Left lung (tissue), 10 donors: Measurements from ENCODE around the gene CCDC102A. TPM values are rescaled to one million over a fixed set of nuclear protein-coding genes. Genes with fewer than 3 reads are reported as not detected.

Experiments
- ATAC-seq: fragments of 200-7000 bp; cut with Tn5 transposase; one replicate; pipeline ENCODE4 v1.9.1; 2020; ENCODE audit warnings: moderate library complexity
- DNase-seq, 4 donors: peaks; one replicate each; pipeline ENCODE4 v3.0.0-alpha.2; 2013 to 2020
- H3K27ac ChIP-seq, 2 donors: fragments of 200-600 bp; sonication (generic) in 1 of 2; one replicate each; pipeline versions ENCODE4 v1.5.0 to v1.8.0; 2020 to 2021
- H3K27me3 ChIP-seq, 2 donors: fragments of 200-600 bp; sonication (generic) in 1 of 2; one replicate each; pipeline versions ENCODE4 v1.5.0 to v1.8.0; 2020 to 2021
- H3K36me3 ChIP-seq, 2 donors: fragments of 200-600 bp; sonication (generic) in 1 of 2; one replicate each; pipeline versions ENCODE4 v1.5.0 to v1.8.0; 2020 to 2021
- H3K4me1 ChIP-seq, 2 donors: fragments of 200-600 bp; one replicate each; pipeline ENCODE4 v1.8.0; 2021
- H3K4me3 ChIP-seq, 2 donors: fragments of 200-600 bp; sonication (generic) in 1 of 2; one replicate each; pipeline versions ENCODE4 v1.5.0 to v1.8.0; 2020 to 2021; ENCODE audit warnings: mild to moderate bottlenecking in 1 of 2
- H3K9me3 ChIP-seq, 2 donors: fragments of 200-600 bp; sonication (generic) in 1 of 2; one replicate each; pipeline versions ENCODE4 v1.5.0 to v1.8.0; 2020 to 2021
- intact Hi-C, 2 donors: fragments of 100-400 bp; cut with DNase I; formaldehyde crosslinking; loops; one replicate each; pipeline versions ENCODE4 v1.11.2 to v1.14.2; 2022
- polyA plus RNA-seq, 6 donors: library from polyadenylated mRNA; unstranded; fragments of 120-200 nt; gene quantifications; one replicate each; pipeline ENCODE4 v1.2.1, GENCODE V29; 2013; ENCODE audit not compliant: insufficient read length in 6 of 6
- total RNA-seq, 2 donors: library from RNA; stranded (reverse); fragmentation: NEBNext Ultra II Directional; extraction: Animal tissue kit (Norgen Biotek cat#: 25700); gene quantifications; one replicate each; pipeline ENCODE4 v1.2.1, GENCODE V29; 2021
- TF ChIP-seq, protein P1 (sequence below), 2 donors: fragments of 200-600 bp; sonication (generic) in 1 of 2; IDR thresholded peaks; one replicate each; pipeline versions ENCODE4 v1.5.0 to v1.8.0; 2021; ENCODE audit warnings: antibody characterized with exemption in 2 of 2
- donor health status: DM: no; HTN: yes; CAD: no.
- donor health status: DM: no; HTN: no; CAD: no.

The CCDC102A gene
- total and polyA plus RNA-seq, 8 donors, result 5.2 to 18.4 (median 13.0) TPM

GRCh38 chr16:57528499-57529390 is 7.6 kb downstream of the CCDC102A start:
- Histone ChIP-seq H3K9me3 (no peaks in the 10 kb centered on the region), H3K4me3 (no peak overlapping the region), H3K27me3 (peaks cover 0 to 22% of the 10 kb centered on the region in 2 donors), H3K4me1 (peaks cover 5 to 39% of the 10 kb centered on the region in 2 donors), H3K27ac (no peak overlapping the region), H3K36me3 (no peaks in the 10 kb centered on the region)
- DNase-seq, result peak in 2 of 4 donors; percentile 32 to 66
- TF ChIP-seq, protein P1, sequence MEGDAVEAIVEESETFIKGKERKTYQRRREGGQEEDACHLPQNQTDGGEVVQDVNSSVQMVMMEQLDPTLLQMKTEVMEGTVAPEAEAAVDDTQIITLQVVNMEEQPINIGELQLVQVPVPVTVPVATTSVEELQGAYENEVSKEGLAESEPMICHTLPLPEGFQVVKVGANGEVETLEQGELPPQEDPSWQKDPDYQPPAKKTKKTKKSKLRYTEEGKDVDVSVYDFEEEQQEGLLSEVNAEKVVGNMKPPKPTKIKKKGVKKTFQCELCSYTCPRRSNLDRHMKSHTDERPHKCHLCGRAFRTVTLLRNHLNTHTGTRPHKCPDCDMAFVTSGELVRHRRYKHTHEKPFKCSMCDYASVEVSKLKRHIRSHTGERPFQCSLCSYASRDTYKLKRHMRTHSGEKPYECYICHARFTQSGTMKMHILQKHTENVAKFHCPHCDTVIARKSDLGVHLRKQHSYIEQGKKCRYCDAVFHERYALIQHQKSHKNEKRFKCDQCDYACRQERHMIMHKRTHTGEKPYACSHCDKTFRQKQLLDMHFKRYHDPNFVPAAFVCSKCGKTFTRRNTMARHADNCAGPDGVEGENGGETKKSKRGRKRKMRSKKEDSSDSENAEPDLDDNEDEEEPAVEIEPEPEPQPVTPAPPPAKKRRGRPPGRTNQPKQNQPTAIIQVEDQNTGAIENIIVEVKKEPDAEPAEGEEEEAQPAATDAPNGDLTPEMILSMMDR (IDR thresholded peaks at IDR 0.05), result no peak
- intact Hi-C loops, result loop anchor here in 1 of 2 donors (10.0 kb wide), 1 partner anchor 214 kb away; no protein-coding TSS in a partner anchor
- ATAC-seq, result no peak

DNA sequence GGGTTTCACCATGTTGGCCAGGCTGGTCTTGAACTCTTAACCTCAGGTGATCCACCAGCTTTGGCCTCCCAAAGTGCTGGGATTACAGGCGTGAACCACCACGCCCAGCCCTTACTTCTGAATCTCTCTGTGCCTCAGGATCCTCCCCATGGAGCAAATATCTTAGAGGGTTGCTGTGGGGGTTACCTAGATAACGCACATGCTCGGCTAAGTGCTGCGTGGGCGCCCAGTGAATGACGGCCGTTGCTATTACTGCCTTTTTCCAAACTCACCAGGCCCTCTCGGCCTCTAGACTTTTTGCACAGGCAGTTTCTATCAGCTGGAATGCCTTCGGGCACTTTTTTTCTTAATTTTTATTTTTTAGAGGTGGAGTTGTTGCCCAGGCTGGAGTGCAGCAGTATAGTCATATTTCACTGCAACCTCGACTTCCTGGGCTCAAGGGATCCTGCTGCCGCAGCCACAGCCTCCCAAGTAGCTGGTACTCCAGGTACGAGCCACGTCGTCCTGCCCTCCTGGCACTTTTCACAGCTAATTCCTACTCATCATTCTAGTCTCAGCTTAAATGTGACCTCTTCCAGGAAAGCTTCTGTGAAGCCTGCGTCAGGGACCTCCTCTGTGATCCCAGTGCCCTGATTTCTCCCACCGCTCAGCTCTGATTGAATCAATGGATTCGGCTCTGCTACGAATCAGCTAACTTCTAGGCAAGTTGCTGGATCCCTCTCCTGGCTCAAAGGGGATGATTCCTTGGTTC is 8.6 kb downstream of the CCDC102A start:
- no peaks in the 10 kb centered on the region for H3K36me3 ChIP-seq
- peaks cover 0 to 19% of the 10 kb centered on the region in 2 donors for H3K27me3 ChIP-seq
- DNase-seq (peak in 1 of 4 donors; percentile 43), ATAC-seq (no peak)
- intact Hi-C loops, result loop anchor here in 1 of 2 donors (10.0 kb wide), 1 partner anchor 213 kb away; no protein-coding TSS in a partner anchor
- no peak overlapping the region for H3K4me3 ChIP-seq
- H3K9me3 ChIP-seq, result no peaks in the 10 kb centered on the region
- H3K27ac ChIP-seq, result no peak overlapping the region
- TF ChIP-seq, protein P1 (IDR thresholded peaks at IDR 0.05), result no peak
- peaks cover 1 to 31% of the 10 kb centered on the region in 2 donors for H3K4me1 ChIP-seq

DNA sequence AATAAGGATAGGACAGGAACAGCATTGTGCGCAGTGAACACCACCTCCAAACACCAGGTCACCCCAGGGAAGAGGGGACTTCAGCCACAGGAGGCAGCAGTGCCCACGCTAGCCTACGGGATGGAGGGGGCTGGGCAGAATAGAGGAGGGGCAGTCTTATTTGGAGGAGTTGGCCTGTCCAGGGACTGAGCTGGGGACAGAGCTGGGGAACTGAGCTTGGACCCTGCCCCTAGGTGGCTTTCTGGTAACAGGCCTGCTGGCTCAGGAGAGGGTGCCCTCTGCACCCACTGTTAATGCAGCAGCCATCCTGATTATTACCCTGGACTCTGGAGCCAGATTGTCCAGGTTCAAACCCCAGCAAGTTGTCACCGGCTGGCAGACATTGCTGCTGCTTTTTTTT is 9.3 kb downstream of the CCDC102A start:
- intact Hi-C loops, result loop anchor here in 1 of 2 donors (10.0 kb wide), 1 partner anchor 212 kb away; no protein-coding TSS in a partner anchor
- Histone ChIP-seq H3K9me3 (no peaks in the 10 kb centered on the region), H3K27ac (no peak overlapping the region), H3K27me3 (peaks cover 0 to 19% of the 10 kb centered on the region in 2 donors), H3K4me3 (no peak overlapping the region), H3K36me3 (no peaks in the 10 kb centered on the region), H3K4me1 (peaks cover 0 to 30% of the 10 kb centered on the region in 2 donors)
- ATAC-seq (no peak), DNase-seq (peak in 1 of 4 donors; percentile 37)
- TF ChIP-seq, protein P1 (IDR thresholded peaks at IDR 0.05), result no peak

GRCh38 chr16:57526498-57526897 is 9.9 kb downstream of the CCDC102A start:
- no peak for ATAC-seq
- TF ChIP-seq, protein P1 (IDR thresholded peaks at IDR 0.05), result no peak
- peaks cover 0 to 19% of the 10 kb centered on the region in 2 donors for H3K27me3 ChIP-seq
- DNase-seq, result peak in 1 of 4 donors; percentile 36
- H3K36me3 ChIP-seq, result no peaks in the 10 kb centered on the region
- intact Hi-C loops, result loop anchor here in 1 of 2 donors (10.0 kb wide), 1 partner anchor 212 kb away; no protein-coding TSS in a partner anchor
- H3K27ac ChIP-seq, result no peak overlapping the region
- H3K9me3 ChIP-seq, result no peaks in the 10 kb centered on the region
- H3K4me1 ChIP-seq, result peaks cover 0 to 26% of the 10 kb centered on the region in 2 donors
- no peak overlapping the region for H3K4me3 ChIP-seq
